HCT116 (cell line): ENCODE measurements around the gene GFI1B. TPM values are rescaled to one million over a fixed set of nuclear protein-coding genes. Genes with fewer than 3 reads are reported as not detected.

Source experiments
- ATAC-seq: fragments of 200-7000 bp; cut with Tn5 transposase; 2 replicates; pipeline ENCODE4 v1.9.1; 2020; ENCODE audit warnings: mild to moderate bottlenecking, moderate library complexity
- BruUV-seq: library from RNA; stranded (reverse); fragments of 400-500 nt; replicated peaks from 2 replicates; lab custom pipeline; 2021; lab: Mats Ljungman, UMichigan
- CTCF ChIA-PET: fragments of 300-600 bp; sonication (Branson Sonifier 250); formaldehyde crosslinking; loops from one replicate; lab custom pipeline; 2021; ENCODE audit warnings: antibody characterized with exemption; lab: Charles Lee
- POLR2A ChIA-PET: fragments of 300-600, 350-600 bp; sonication (Branson Sonifier 250); formaldehyde crosslinking; loops from one replicate; lab custom pipeline; 2021; ENCODE audit warnings: antibody characterized with exemption; lab: Charles Lee
- RAD21 ChIA-PET, 2 experiments: fragments of 300-600 bp; sonication (Branson Sonifier 250); formaldehyde crosslinking; loops; one replicate each; lab custom pipeline; 2023; ENCODE audit warnings: low total read pairs in 2 of 2; ENCODE audit not compliant: uncharacterized antibody in 2 of 2, unreplicated experiment in 2 of 2, low non-redundant PET in 1 of 2; lab: Charles Lee
- DNase-seq: peaks from one replicate; pipeline ENCODE4 v3.0.0-alpha.2; 2010; ENCODE audit warnings: low read depth, low spot score
- H2AFZ ChIP-seq: fragments of 200-600 bp; shearing (Covaris generic), sonication (generic); 2 replicates; pipeline ENCODE4 v1.6.1; 2017; ENCODE audit warnings: low read depth, mixed run types, mixed read lengths, antibody characterized with exemption, low read length; ENCODE audit not compliant: poor library complexity, severe bottlenecking
- H3K27ac ChIP-seq: 2 replicates; pipeline ENCODE4 v1.5.1; 2012; ENCODE audit warnings: low read depth, low read length
- H3K27me3 ChIP-seq: fragments of 200-600 bp; sonication (generic); 2 replicates; pipeline ENCODE4 v1.6.1; 2016; ENCODE audit warnings: mixed run types, low read length, mixed read lengths; ENCODE audit not compliant: insufficient read depth
- H3K36me3 ChIP-seq, 2 experiments: fragments of 200-500 bp in 1 of 2; fragments of 200-600 bp in 1 of 2; sonication (Bioruptor generic) in 1 of 2; sonication (generic) in 1 of 2; 2 replicates each; pipeline versions ENCODE4 v1.5.1 to v1.6.1; 2014 to 2016; ENCODE audit warnings: low read length in 2 of 2, inconsistent platforms in 1 of 2, mixed read lengths in 1 of 2, mixed run types in 1 of 2; ENCODE audit not compliant: insufficient read depth in 2 of 2, control insufficient read depth in 1 of 2
- H3K4me1 ChIP-seq, 2 experiments: fragments of 200-600 bp in 1 of 2; sonication (generic) in 1 of 2; 2 replicates each; pipeline versions ENCODE4 v1.5.1 to v1.6.1; 2012 to 2017; ENCODE audit warnings: low read length in 2 of 2, inconsistent platforms in 1 of 2, mild to moderate bottlenecking in 1 of 2, mixed read lengths in 1 of 2, mixed run types in 1 of 2, moderate library complexity in 1 of 2; ENCODE audit not compliant: insufficient read depth in 2 of 2, control insufficient read depth in 1 of 2
- H3K4me2 ChIP-seq: fragments of 200-600 bp; sonication (generic); 2 replicates; pipeline ENCODE4 v1.6.1; 2017; ENCODE audit warnings: mixed run types, low read length, mixed read lengths
- H3K4me3 ChIP-seq, 2 experiments: fragments of 200-600 bp in 1 of 2; sonication (generic) in 1 of 2; replicated peaks in 1 of 2; 2 replicates each; pipeline ENCODE4 v1.5.1; 2011 to 2016; ENCODE audit warnings: low read length in 2 of 2, control low read depth in 1 of 2, low read depth in 1 of 2, mild to moderate bottlenecking in 1 of 2, mixed read lengths in 1 of 2, mixed run types in 1 of 2
- H3K79me2 ChIP-seq: fragments of 200-600 bp; sonication (generic); 2 replicates; pipeline ENCODE4 v1.6.1; 2017; ENCODE audit warnings: mild to moderate bottlenecking, mixed run types, low read length, moderate library complexity, mixed read lengths; ENCODE audit not compliant: insufficient read depth
- H3K9ac ChIP-seq: fragments of 200-600 bp; sonication (generic); 2 replicates; pipeline ENCODE4 v1.6.1; 2016; ENCODE audit warnings: low read length, mixed read lengths
- H3K9me2 ChIP-seq: fragments of 200-600 bp; sonication (generic), shearing (Covaris generic); 2 replicates; pipeline ENCODE4 v1.6.1; 2017; ENCODE audit warnings: mixed run types, mild to moderate bottlenecking, moderate library complexity; ENCODE audit not compliant: insufficient read depth
- H3K9me3 ChIP-seq, 2 experiments: fragments of 200-500 bp in 1 of 2; fragments of 200-600 bp in 1 of 2; sonication (Bioruptor generic) in 1 of 2; sonication (generic) in 1 of 2; 2 replicates each; pipeline ENCODE4 v1.6.1; 2014 to 2017; ENCODE audit warnings: low read length in 2 of 2, mixed read lengths in 2 of 2, inconsistent platforms in 1 of 2, low read depth in 1 of 2, mild to moderate bottlenecking in 1 of 2, mixed run types in 1 of 2, moderate library complexity in 1 of 2; ENCODE audit not compliant: control insufficient read depth in 1 of 2, insufficient read depth in 1 of 2
- H4K20me1 ChIP-seq: fragments of 200-600 bp; sonication (generic), shearing (Covaris generic); 2 replicates; pipeline ENCODE4 v1.6.1; 2017; ENCODE audit warnings: mixed run types, mild to moderate bottlenecking, moderate library complexity; ENCODE audit not compliant: insufficient read depth
- ATF3 ChIP-seq: IDR thresholded peaks from 2 replicates; pipeline ENCODE4 v1.6.1; 2012
- CEBPB ChIP-seq: IDR thresholded peaks from 2 replicates; pipeline ENCODE4 v1.6.1; 2012; ENCODE audit warnings: low read depth
- JUND ChIP-seq: IDR thresholded peaks from 2 replicates; pipeline ENCODE4 v1.6.1; 2012
- POLR2A ChIP-seq: IDR thresholded peaks from 2 replicates; pipeline ENCODE4 v1.7.0; 2011; ENCODE audit warnings: borderline replicate concordance; ENCODE audit not compliant: insufficient read depth, insufficient read length; ENCODE audit errors: extremely low read depth
- POLR2AphosphoS5 ChIP-seq: IDR thresholded peaks from 2 replicates; pipeline ENCODE4 v1.6.1; 2011; ENCODE audit warnings: mild to moderate bottlenecking, low read depth, low read length, moderate library complexity
- REST ChIP-seq: IDR thresholded peaks from 2 replicates; pipeline ENCODE4 v1.6.1; 2012; ENCODE audit warnings: low read depth
- TCF7L2 ChIP-seq: IDR thresholded peaks from 2 replicates; pipeline ENCODE4 v1.7.0; 2011; ENCODE audit warnings: borderline replicate concordance, inconsistent platforms; ENCODE audit not compliant: insufficient read depth, insufficient read length; ENCODE audit errors: extremely low read depth
- ZFX ChIP-seq: fragments of 450-650 bp; IDR thresholded peaks from 2 replicates; pipeline ENCODE4 v1.6.1; 2017
- intact Hi-C: fragments of 100-400 bp; cut with micrococcal nuclease; formaldehyde crosslinking; loops from 2 replicates; pipeline ENCODE4 v1.10.0; 2022
- total RNA-seq: library from RNA; stranded (reverse); gene quantifications from one replicate; pipeline ENCODE4 v1.2.1, GENCODE V29; 2021; ENCODE audit not compliant: unreplicated experiment

The GFI1B gene
- total RNA-seq, 1 experiment from 2014 or later: 0.20 TPM

- H4K20me1 ChIP-seq: no peaks in the 10 kb centered on the region
- peaks cover 0 to 7% of the 10 kb centered on the region in 2 experiments; a peak in 1 of 4 replicates for H3K4me1 ChIP-seq
- no peaks in the 10 kb centered on the region for H3K79me2 ChIP-seq
- peaks cover 3 to 13% of the 10 kb centered on the region in 2 experiments; a peak in 1 of 4 replicates for H3K9me3 ChIP-seq
- H3K4me2 ChIP-seq: no peak overlapping the region
- H3K36me3 ChIP-seq: no peaks in the 10 kb centered on the region
- ChIA-PET CTCF (no interaction called here), POLR2A (no interaction called here), RAD21 (no interaction called here)
- no peak for TF ChIP-seq CEBPB
- TF ChIP-seq POLR2AphosphoS5: no peak
- TF ChIP-seq JUND: no peak
- TF ChIP-seq ZFX: no peak
- no peak for TF ChIP-seq TCF7L2
- no peak for TF ChIP-seq POLR2A
- no peak for TF ChIP-seq ATF3
- TF ChIP-seq REST: no peak
- H2AFZ ChIP-seq: no peak overlapping the region
- ATAC-seq: no peak
- no TSS peak for BruUV-seq
- H3K9ac ChIP-seq: no peak overlapping the region
- intact Hi-C loops: no loop called here
- no peak overlapping the region for H3K4me3 ChIP-seq
- H3K27ac ChIP-seq: no peak overlapping the region
- H3K27me3 ChIP-seq: no peaks in the 10 kb centered on the region
- H3K9me2 ChIP-seq: no peaks in the 10 kb centered on the region
- no peak for DNase-seq
Measured at GRCh38 chr9:132955123-132955522, 23.4 kb upstream of the GFI1B start.
